NT2/D1 (cell line): Measurements from ENCODE around the gene ASAP2.

Source experiments
- SUZ12 ChIP-seq: IDR thresholded peaks from 2 replicates; pipeline ENCODE4 v1.6.1; 2011; ENCODE audit not compliant: insufficient read length, insufficient read depth; ENCODE audit errors: extremely low read depth
- ZNF274 ChIP-seq: IDR thresholded peaks from 2 replicates; pipeline ENCODE4 v1.6.1; 2011; ENCODE audit warnings: mild to moderate bottlenecking, low read depth, low read length

DNA sequence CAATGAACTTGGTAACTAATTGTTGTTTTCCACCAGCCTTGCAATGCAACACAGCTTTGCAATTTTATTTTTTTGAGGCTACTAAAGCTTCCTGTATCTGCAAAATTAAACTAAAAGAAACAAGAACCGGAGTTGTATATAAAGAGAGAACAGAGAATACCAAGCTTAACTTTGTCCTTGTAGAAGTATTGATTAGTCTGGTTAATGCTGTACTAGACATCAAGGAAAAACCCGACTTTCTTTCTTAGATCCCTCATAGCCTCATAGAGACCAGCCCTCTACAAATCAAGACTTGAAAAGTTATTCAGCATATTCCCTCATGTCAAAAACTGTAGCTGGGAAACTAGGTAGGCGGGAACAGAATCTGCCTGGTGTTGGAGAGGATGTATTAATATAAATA, 1.7 kb upstream of the ASAP2 start:
- no peak for TF ChIP-seq ZNF274
- TF ChIP-seq SUZ12 = no peak
